HAP-1 (cell line): ENCODE measurements around the gene PIN1.

Experiments used
- DNase-seq, 2 experiments: peaks; one replicate each; pipeline ENCODE4 v3.0.0-alpha.2; 2016 to 2020; ENCODE audit warnings: low spot score in 2 of 2
- H3K27me3 ChIP-seq: fragments of 250-450 bp; sonication (Bioruptor Pico); 2 replicates; pipeline ENCODE4 v1.5.1; 2020; ENCODE audit warnings: low read depth, mild to moderate bottlenecking, moderate library complexity
- H3K36me3 ChIP-seq: fragments of 250-450 bp; sonication (Bioruptor Pico); replicated peaks from 2 replicates; pipeline ENCODE4 v1.5.1; 2020; ENCODE audit warnings: mild to moderate bottlenecking
- H3K4me1 ChIP-seq: fragments of 250-450 bp; sonication (Bioruptor Pico); 2 replicates; pipeline ENCODE4 v1.5.1; 2020; ENCODE audit warnings: mild to moderate bottlenecking
- H3K4me3 ChIP-seq: fragments of 250-450 bp; sonication (Bioruptor Pico); 2 replicates; pipeline ENCODE4 v1.5.1; 2020; ENCODE audit warnings: mild to moderate bottlenecking, moderate library complexity
- H3K9me3 ChIP-seq: fragments of 250-450 bp; sonication (Bioruptor Pico); 2 replicates; pipeline ENCODE4 v1.5.1; 2020; ENCODE audit warnings: mild to moderate bottlenecking, moderate library complexity
- in situ Hi-C: fragments of 300-500 bp; cut with MboI; formaldehyde crosslinking; loops from 3 replicates; pipeline ENCODE4 v1.14.3; 2020; ENCODE audit warnings: low sequenced_read_pairs, inconsistent platforms, mixed read lengths

Gene PIN1

DNA sequence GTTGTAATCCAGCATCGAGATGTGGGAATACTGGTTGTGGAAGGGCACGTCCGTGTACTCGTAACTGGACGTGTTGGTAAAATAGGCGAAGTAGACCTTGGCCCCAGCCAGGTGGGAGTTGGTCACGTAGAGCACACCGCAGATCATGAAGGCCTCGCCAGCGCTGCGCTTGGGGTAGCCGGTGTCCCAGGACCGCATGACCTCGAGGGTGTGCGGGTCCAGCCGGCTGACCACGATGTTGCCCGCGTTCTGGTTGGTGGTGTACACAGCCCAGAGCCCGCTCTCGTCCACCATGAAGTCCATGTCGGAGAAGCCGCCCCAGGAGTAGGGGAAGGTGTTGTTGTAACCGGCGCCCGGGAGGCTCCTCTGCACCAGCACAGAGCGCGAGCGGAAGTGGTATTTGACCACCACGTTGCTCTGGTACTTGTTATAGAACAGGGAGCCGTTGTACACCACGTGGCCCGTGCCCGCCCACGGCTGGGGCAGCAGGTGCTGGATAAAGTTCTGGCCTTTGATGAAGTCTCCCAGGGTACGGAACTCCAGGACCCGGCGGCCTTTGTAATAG lies 19.2 kb downstream of the PIN1 start:
- in situ Hi-C loops: no loop called here

DNA sequence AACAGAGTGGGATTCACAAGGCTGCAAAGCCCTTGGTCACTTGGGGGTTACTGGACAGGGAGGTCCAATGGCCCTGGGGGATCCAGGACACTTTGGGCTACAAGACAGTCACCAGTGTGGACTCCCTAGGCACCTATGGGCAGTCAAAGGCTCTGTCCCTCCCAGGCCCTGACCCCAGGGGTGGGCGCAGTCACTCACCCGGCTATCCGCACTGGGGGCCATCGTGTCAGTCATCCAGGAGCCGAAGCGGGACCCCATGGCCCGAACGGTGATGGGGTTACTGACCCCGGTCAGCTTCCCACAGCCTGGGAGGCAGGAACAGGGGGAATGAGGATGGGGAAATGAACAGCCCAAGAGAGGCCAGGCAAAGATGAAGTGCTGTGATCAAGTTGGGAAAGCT lies 21.5 kb downstream of the PIN1 start:
- no peaks in the 10 kb centered on the region for H3K27me3 ChIP-seq
- no peaks in the 10 kb centered on the region for H3K9me3 ChIP-seq
- no peaks in the 10 kb centered on the region for H3K36me3 ChIP-seq
- no peak for DNase-seq
- no peak overlapping the region for H3K4me3 ChIP-seq
- no peaks in the 10 kb centered on the region for H3K4me1 ChIP-seq
- in situ Hi-C loops: no loop called here

More for the DNA sequence above, 19.2 kb downstream of the PIN1 start:
- H3K27me3 ChIP-seq: no peaks in the 10 kb centered on the region
- no peaks in the 10 kb centered on the region for H3K4me1 ChIP-seq
- H3K36me3 ChIP-seq: no peaks in the 10 kb centered on the region
- H3K9me3 ChIP-seq: no peaks in the 10 kb centered on the region
- no peak for DNase-seq
- H3K4me3 ChIP-seq: no peak overlapping the region

DNA sequence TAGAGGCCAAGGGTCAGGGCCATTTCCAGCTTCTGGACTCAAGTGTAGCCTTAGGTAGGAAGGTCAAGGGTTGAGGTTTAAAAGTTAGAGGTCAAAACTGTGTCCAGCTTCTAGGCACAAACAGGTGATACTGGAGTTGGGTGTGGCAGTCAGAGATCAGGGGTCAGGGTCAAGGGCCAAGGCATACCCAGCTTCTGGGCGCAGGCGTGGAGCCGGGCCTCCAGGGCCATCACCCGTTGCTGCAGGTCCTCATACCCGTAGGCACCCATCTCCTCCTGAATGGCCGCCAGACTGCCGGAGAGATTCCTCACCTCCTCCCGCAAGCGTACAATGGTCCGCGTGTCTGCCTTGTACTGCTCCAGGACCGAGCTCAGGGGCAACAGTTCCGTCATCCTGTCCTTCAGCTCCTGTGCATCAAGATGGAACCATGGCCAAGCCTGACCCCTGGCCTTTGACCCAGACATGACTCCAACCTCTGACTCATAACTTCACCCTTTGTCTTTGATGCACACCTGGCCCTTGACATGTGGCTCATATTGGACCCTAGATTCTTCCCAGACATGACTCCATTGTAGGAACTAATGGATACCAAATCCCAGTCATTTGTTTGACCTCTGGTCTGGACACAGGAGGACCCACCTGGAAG lies 22.1 kb downstream of the PIN1 start:
- no peaks in the 10 kb centered on the region for H3K4me1 ChIP-seq
- H3K9me3 ChIP-seq: no peaks in the 10 kb centered on the region
- no peaks in the 10 kb centered on the region for H3K27me3 ChIP-seq
- no peak overlapping the region for H3K4me3 ChIP-seq
- in situ Hi-C loops: no loop called here
- DNase-seq: no peak
- H3K36me3 ChIP-seq: no peaks in the 10 kb centered on the region

DNA sequence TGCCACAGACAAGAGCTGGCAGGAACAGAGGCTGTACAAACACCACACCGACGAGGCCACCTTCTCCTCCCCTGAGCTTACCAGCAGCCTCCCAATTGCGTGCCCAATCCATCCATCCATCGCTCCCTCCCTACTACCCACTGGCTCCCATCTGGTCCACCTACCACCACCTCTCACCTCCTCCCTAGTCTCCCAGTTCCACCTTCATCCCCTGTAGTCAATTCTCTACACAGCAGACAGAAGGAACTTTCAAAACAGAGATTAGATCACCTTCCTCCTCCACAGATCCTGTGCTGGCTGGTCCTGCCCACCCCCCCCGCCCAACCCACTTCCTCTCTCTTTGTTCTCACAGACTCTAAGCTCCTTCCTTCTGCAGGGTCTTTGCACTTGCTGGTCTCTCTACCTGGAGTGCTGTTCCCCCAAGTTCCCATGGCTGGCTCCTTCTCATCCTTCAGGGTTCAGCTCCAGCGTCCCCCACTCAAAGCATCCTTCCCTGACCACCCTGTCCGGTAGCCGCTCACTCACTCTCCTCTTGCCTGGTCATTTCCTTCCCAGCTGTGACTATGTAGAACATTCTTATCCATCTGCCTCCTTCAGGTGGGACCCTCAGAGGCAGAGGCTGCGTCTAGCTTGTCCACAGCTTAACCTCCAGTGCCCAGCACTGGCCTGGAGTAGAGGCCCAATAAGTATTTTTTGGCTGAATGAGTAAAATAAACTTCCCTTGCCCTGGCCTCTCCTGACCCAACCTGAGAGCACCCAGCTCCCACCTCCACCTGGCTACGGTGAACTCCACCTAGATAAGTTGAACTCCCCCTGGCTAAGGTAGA lies 23.0 kb downstream of the PIN1 start:
- no peak for DNase-seq
- H3K4me1 ChIP-seq: no peaks in the 10 kb centered on the region
- no peaks in the 10 kb centered on the region for H3K9me3 ChIP-seq
- in situ Hi-C loops: no loop called here
- no peak overlapping the region for H3K4me3 ChIP-seq
- H3K36me3 ChIP-seq: no peaks in the 10 kb centered on the region
- no peaks in the 10 kb centered on the region for H3K27me3 ChIP-seq

DNA sequence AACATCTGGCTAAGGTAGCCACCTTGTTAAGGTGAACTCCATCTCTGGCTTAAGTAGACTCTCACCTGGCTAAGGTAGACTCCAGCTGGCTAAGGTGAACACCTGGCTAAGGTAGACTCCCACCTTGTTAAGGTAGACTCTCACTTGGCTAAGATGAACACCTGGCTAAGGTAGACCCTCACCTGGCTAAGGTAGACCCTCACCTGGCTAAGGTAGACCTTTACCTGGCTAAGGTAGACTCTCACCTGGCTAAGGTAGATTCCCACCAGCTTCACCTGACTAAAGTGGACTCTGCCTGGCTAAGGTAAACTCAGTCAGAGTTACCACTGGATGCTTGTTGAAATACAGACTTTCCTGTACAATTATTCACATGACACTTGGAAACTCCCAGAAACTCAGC lies 23.6 kb downstream of the PIN1 start:
- H3K27me3 ChIP-seq: no peaks in the 10 kb centered on the region
- no peaks in the 10 kb centered on the region for H3K9me3 ChIP-seq
- in situ Hi-C loops: no loop called here
- H3K4me1 ChIP-seq: no peaks in the 10 kb centered on the region
- no peak for DNase-seq
- no peak overlapping the region for H3K4me3 ChIP-seq
- H3K36me3 ChIP-seq: no peaks in the 10 kb centered on the region

DNA sequence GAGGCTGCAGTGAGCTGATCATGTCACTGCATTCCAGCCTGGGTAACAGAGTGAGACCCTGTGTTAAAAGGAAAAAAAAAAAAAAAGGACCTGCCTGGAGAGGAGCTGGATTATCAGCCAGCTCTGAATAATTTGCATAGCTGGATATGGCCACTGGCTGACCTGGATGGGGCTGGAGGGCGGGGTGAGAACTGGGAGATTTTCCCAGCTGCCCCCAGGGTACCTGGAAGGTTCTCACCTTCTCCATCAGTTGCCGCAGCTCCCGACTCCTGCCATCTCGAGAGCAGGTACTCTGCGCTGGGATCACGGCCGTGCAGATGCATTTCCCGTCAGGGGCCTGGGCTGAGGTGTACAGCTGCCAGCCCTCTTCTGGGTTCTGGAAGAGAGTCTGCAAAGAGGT lies 25.3 kb downstream of the PIN1 start:
- Histone ChIP-seq H3K36me3 (no peaks in the 10 kb centered on the region), H3K27me3 (no peaks in the 10 kb centered on the region), H3K4me1 (no peaks in the 10 kb centered on the region), H3K9me3 (no peaks in the 10 kb centered on the region), H3K4me3 (no peak overlapping the region)
- no peak for DNase-seq
- in situ Hi-C loops: no loop called here

DNA sequence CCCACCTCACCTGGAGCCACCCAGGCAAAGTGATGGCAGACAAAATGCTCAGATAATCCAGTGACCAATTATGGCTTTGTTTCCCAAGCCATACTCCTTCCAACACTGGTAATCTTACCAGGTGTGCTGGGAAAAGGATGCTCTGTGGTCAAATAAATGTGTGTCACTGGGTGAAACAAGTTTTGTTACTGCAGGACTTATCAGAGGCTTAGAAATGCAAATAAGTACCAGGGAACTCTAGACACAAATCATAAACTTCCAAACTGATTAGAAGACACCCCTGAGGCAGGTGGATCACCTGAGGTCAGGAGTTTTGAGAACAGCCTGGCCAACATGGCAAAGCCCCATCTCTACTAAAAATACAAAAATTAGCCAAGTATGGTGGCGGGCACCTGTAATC lies 26.4 kb downstream of the PIN1 start:
- Histone ChIP-seq H3K4me3 (no peak overlapping the region), H3K36me3 (no peaks in the 10 kb centered on the region), H3K4me1 (peaks cover 5% of the 10 kb centered on the region), H3K9me3 (no peaks in the 10 kb centered on the region), H3K27me3 (no peaks in the 10 kb centered on the region)
- no peak for DNase-seq
- in situ Hi-C loops: no loop called here

DNA sequence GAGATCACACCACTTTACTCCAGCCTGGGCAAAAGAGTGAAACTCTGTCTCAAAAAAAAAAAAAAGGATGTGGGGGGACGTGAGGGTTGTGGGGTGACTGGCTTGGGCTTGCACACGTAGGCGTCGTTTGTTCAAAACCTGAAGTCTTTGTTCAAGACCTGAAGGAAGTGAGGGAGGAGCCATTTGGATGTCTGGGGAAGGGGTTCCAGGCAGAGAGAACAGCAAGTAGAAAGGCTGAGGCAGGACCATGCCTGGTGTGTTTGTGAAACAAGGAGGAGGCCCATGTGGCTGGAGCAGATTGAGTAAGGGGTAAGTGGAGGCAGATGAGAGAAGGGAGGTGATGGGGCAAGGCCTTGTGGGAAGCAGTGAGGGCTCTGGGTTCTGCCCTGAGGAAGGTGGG lies 27.8 kb downstream of the PIN1 start:
- Histone ChIP-seq H3K9me3 (no peaks in the 10 kb centered on the region), H3K4me1 (peaks cover 5% of the 10 kb centered on the region), H3K36me3 (no peaks in the 10 kb centered on the region), H3K4me3 (no peak overlapping the region), H3K27me3 (no peaks in the 10 kb centered on the region)
- DNase-seq: no peak
- in situ Hi-C loops: no loop called here

DNA sequence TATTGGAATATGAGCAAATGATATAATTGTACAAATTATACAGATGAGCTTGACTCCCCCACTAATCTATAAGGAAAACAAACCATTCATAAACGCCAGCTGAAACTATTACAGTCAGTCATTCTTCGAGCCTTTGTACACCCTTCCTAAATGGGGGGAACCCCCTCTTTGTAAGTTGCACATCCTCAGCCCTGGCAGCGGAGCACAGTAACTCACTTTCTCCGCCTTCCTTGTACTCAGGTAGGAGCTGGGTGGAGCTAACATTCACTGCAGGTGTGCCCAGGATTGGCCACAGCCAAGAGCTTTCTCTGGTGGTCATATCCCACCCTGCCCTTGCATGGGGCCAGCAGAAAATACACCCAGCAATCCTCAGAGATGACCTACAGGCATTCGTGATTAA lies 28.6 kb downstream of the PIN1 start:
- peaks cover 5% of the 10 kb centered on the region for H3K4me1 ChIP-seq
- no peaks in the 10 kb centered on the region for H3K9me3 ChIP-seq
- no peaks in the 10 kb centered on the region for H3K36me3 ChIP-seq
- no peak overlapping the region for H3K4me3 ChIP-seq
- no peak for DNase-seq
- no peaks in the 10 kb centered on the region for H3K27me3 ChIP-seq
- in situ Hi-C loops: no loop called here

DNA sequence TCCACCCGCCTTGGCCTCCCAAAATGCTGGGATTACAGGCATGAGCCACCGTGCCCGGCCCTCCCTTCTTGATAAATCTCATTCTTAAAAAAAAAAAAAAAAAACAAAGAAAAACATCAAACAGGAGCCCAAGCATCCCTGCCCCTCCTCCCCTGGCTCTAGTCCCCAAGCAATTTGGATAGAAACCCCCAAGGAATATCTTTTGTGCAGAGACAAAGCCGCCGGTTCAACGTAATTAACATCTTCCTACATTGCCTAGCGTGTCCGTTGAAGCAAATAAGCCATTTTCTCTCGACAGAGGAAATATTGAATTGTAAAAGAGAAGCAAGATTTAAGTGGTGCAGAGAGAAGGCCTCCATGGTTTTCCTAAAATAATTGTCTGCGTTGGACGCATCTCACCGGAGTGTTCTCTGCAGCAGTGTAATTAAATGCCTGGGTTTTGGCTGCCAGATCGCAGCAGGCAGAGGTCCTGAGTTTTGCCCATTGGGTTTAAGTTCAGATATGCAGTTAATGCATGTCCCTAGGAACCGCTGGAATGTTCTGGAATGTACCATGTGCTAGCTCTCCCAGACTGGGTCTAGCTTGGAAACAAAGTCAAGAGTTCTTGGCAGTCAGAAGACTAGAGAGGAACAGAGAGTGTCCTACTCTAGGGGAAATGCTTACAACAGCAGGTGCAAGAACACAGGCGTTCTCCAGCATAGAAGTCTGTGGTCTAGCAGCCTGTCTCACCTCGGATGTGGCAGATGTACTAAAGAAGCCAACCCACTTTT lies 30.8 kb downstream of the PIN1 start:
- no peaks in the 10 kb centered on the region for H3K27me3 ChIP-seq
- peak; percentile 53 to 61 for DNase-seq
- H3K36me3 ChIP-seq: no peaks in the 10 kb centered on the region
- peaks cover 5% of the 10 kb centered on the region for H3K4me1 ChIP-seq
- in situ Hi-C loops: no loop called here
- no peaks in the 10 kb centered on the region for H3K9me3 ChIP-seq
- H3K4me3 ChIP-seq: no peak overlapping the region

DNA sequence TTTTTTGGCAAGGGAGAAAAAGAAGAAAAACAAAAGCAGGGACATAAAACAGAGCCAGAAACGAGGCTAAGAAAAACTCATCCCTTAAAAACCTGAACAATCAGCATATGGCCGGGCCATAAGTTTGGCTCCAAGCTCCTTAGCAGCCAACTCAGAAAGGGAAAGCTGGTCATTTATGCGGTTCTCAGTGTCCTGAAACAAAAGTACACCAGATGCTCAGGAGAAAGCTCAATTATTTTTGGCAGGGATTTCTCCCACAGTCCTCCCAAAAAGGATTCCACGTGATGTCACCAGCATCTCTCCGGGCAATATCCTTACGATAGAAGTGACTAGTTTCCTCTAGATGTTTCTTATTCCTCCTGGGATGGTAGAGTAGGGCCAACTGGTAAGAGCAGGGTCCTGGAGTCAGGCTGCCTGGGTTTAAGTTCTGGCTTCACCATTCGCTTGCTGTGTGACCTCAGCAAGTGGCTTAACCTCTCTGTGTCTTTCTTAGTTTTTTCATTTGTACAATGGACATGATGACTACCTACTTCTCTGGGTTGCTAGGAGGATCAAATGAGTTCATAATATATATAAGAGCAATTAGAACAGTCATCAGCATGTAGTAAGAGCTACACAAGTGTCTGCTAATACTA lies 34.0 kb downstream of the PIN1 start:
- Histone ChIP-seq H3K27me3 (no peaks in the 10 kb centered on the region), H3K4me1 (peaks cover 5% of the 10 kb centered on the region), H3K9me3 (no peaks in the 10 kb centered on the region), H3K36me3 (no peaks in the 10 kb centered on the region), H3K4me3 (no peak overlapping the region)
- in situ Hi-C loops: no loop called here
- DNase-seq: no peak

DNA sequence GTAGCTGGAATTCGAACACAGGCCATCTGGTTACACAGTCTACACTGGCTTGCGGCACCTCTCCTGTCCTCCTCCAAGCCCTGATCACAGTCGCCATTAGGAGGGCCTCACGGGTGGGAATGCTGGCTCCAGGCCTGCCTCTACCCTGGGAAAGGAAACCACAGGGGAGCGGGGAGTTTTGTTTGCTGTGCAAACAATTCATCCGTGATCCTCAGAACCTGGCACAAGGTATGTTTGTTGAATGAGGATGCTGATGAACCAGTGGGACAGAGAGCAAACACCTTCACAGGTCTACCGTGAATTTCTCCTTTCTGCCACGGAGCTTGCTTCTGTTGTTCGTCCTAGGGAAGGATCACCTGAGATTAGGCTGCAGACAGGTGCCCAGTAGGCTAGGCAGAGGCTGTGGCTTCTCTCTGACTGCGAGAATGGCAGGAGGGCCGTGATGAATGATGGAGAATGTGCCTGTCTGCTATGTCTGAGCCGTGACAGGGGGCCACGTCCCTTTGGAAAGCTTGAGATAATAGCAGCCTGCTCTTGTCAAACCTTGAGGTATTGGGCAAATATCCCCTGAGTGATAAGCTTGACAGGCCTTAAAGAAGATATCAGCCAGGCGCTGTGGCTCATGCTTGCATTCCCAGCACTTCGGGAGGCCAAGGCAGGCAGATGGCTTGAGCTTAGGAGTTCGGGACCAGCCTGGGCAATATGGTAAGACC lies 36.7 kb downstream of the PIN1 start:
- H3K9me3 ChIP-seq: no peaks in the 10 kb centered on the region
- H3K27me3 ChIP-seq: no peaks in the 10 kb centered on the region
- in situ Hi-C loops: no loop called here
- no peaks in the 10 kb centered on the region for H3K36me3 ChIP-seq
- no peak overlapping the region for H3K4me3 ChIP-seq
- DNase-seq: no peak
- H3K4me1 ChIP-seq: no peaks in the 10 kb centered on the region

DNA sequence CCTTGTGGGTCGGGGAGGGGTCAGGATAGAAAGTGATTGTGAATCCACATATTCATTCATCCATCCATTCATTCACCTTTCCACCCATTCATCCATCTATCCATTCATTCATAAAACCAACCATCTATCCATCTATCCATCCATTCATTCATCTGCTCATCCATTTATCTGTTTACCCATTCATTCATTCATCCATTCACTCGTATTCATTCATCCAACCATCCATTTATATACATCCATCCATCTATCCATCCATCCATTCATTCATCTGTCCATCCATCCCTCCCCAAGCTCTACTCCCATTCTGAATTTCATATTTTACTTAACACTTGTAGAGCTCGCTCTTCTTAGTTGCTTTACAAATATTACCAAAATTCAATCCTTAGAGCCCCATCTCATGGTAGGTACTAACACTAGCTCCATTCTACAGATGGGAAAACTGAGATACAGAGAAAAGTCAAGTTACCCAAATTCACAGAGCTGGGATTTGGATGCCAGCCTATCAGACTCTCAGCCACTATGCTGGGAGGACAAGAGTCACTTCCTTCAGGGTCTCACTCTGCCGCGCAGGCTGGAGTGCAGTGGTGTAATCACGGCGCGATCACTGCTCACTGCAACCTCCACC lies 37.6 kb downstream of the PIN1 start:
- no peak for DNase-seq
- Histone ChIP-seq H3K4me3 (no peak overlapping the region), H3K9me3 (no peaks in the 10 kb centered on the region), H3K4me1 (no peaks in the 10 kb centered on the region), H3K27me3 (no peaks in the 10 kb centered on the region), H3K36me3 (no peaks in the 10 kb centered on the region)
- in situ Hi-C loops: no loop called here
